Stomach (tissue), 9 donors: ENCODE results near the gene CNTF. TPM values are rescaled to one million over a fixed set of nuclear protein-coding genes. Genes with fewer than 3 reads are reported as not detected.
A peak's percentile ranks its signal among the peaks of the same experiment; 100 is the strongest.

Source experiments
- DNase-seq, 2 donors: peaks; one replicate each; pipeline versions ENCODE4 v3.0.0 to v3.0.0-alpha.2; 2013 to 2019
- H3K27ac ChIP-seq, 5 donors: fragments of 200-600 bp in 4 of 5; sonication (generic) in 4 of 5; one replicate each; pipeline ENCODE4 v1.5.1; 2013 to 2019; ENCODE audit warnings: mild to moderate bottlenecking in 1 of 5, moderate library complexity in 1 of 5
- H3K27me3 ChIP-seq, 3 donors: fragments of 200-600 bp; sonication (generic); one replicate each; pipeline ENCODE4 v1.5.1; 2017 to 2019; ENCODE audit warnings: mixed run types in 1 of 3
- H3K36me3 ChIP-seq, 4 donors: fragments of 200-600 bp; sonication (generic); 1 replicate in 3 of 4; 2 replicates in 1 of 4; pipeline ENCODE4 v1.5.1; 2016 to 2019
- H3K4me1 ChIP-seq, 4 donors: fragments of 200-600 bp; sonication (generic); one replicate each; pipeline ENCODE4 v1.5.1; 2016 to 2019
- H3K4me3 ChIP-seq, 4 donors: fragments of 200-600 bp; sonication (generic) in 3 of 4; one replicate each; pipeline ENCODE4 v1.5.1; 2016 to 2019; ENCODE audit warnings: mild to moderate bottlenecking in 1 of 4
- H3K9me3 ChIP-seq, 4 donors: fragments of 200-600 bp; sonication (generic); one replicate each; pipeline ENCODE4 v1.5.1; 2016 to 2019
- CTCF ChIP-seq, 7 experiments: fragments of 450-650 bp in 4 of 7; fragments of 200-600 bp in 3 of 7; sonication (generic) in 3 of 7; IDR thresholded peaks; one replicate each; pipeline ENCODE4 v1.5.1; 2016 to 2019; ENCODE audit warnings: antibody characterized with exemption in 7 of 7, control low read depth in 2 of 7, mild to moderate bottlenecking in 1 of 7
- EP300 ChIP-seq: sonication (generic); formaldehyde crosslinking; IDR thresholded peaks from one replicate; pipeline ENCODE4 v1.6.1; 2017; ENCODE audit warnings: antibody characterized with exemption
- POLR2A ChIP-seq, 4 donors: fragments of 450-650 bp; IDR thresholded peaks; one replicate each; pipeline ENCODE4 v1.6.1; 2016; ENCODE audit warnings: antibody characterized with exemption in 4 of 4, control low read depth in 2 of 4, mild to moderate bottlenecking in 1 of 4, moderate library complexity in 1 of 4
- POLR2AphosphoS5 ChIP-seq, 3 donors: sonication (generic); formaldehyde crosslinking; IDR thresholded peaks; one replicate each; pipeline ENCODE4 v1.6.1; 2016; ENCODE audit warnings: antibody characterized with exemption in 3 of 3
- WGBS, 5 donors: extraction: QIAGEN DNeasy Blood & Tissue Kit in 3 of 5; methylation state at CpG; one replicate each; pipeline versions ENCODE4 v1.1.5 to v1.1.7; 2013 to 2018; 5-methylcytosine and 5-hydroxymethylcytosine counted together
- intact Hi-C: fragments of 100-400 bp; cut with DNase I; formaldehyde crosslinking; loops from one replicate; pipeline ENCODE4 v1.15.1; 2023; ENCODE audit warnings: low total_unique reads
- polyA plus RNA-seq, 3 donors: library from polyadenylated mRNA; stranded (reverse); fragments of 200-250 nt; gene quantifications; one replicate each; pipeline ENCODE4 v1.2.3, GENCODE V29; 2013
- total RNA-seq, 5 donors: library from RNA; depleted of rRNA; stranded (reverse); fragments of >200 nt; gene quantifications; one replicate each; pipeline versions ENCODE4 v1.1.0 to v1.2.3, GENCODE V29; 2014 to 2016
- donor health status: healthy with polysubstance abuse.
- donor health status: Bipolar disorder and iron deficiency.
- donor health status: healthy.

The CNTF gene
- total and polyA plus RNA-seq, 8 donors, result 0.25 to 3.9 (median 0.60) TPM; not detected in 4

GRCh38 chr11:58658623-58659022 is 36.2 kb downstream of the CNTF start:
- Histone ChIP-seq H3K27me3 (peaks cover 0 to 11% (median 0%) of the 10 kb centered on the region in 3 donors), H3K9me3 (no peaks in the 10 kb centered on the region), H3K36me3 (no peaks in the 10 kb centered on the region), H3K4me3 (no peak overlapping the region), H3K4me1 (peaks cover 0 to 8% (median 3%) of the 10 kb centered on the region in 4 donors), H3K27ac (no peak overlapping the region)
- intact Hi-C loops, result loop anchor here (10.0 kb wide), 1 partner anchor 126 kb away; no protein-coding TSS in a partner anchor
- WGBS, 5 donors, result 73 to 86% (median 80%) methylated on average over 3 of the region's 3 CpGs
- TF ChIP-seq CTCF (IDR thresholded peaks at IDR 0.05), result no peak
- TF ChIP-seq POLR2A (IDR thresholded peaks at IDR 0.05), result no peak
- TF ChIP-seq POLR2AphosphoS5 (IDR thresholded peaks at IDR 0.05), result no peak
- no peak for DNase-seq

- no peak overlapping the region for H3K4me3 ChIP-seq
- peak in 1 of 2 donors; percentile 56 for DNase-seq
- peaks cover 0 to 19% (median 0%) of the 10 kb centered on the region in 3 donors for H3K27me3 ChIP-seq
- peaks cover 0 to 3% (median under 1%) of the 10 kb centered on the region in 4 donors for H3K4me1 ChIP-seq
- H3K36me3 ChIP-seq, result no peaks in the 10 kb centered on the region
- H3K27ac ChIP-seq, result peak overlapping the region in 1 of 5 donors; percentile 38
- H3K9me3 ChIP-seq, result no peaks in the 10 kb centered on the region
- TF ChIP-seq POLR2A (IDR thresholded peaks at IDR 0.05) (no peak), POLR2AphosphoS5 (IDR thresholded peaks at IDR 0.05) (no peak), CTCF (IDR thresholded peaks at IDR 0.05) (no peak), EP300 (no peak)
- intact Hi-C loops, result loop anchor here (10.0 kb wide), 1 partner anchor 125 kb away; no protein-coding TSS in a partner anchor
- 25 to 74% (median 36%) methylated on average over 2 of the region's 2 CpGs for WGBS, 5 donors
These were observed 36.9 kb downstream of the CNTF start for GRCh38 chr11:58659404-58659803.

DNA sequence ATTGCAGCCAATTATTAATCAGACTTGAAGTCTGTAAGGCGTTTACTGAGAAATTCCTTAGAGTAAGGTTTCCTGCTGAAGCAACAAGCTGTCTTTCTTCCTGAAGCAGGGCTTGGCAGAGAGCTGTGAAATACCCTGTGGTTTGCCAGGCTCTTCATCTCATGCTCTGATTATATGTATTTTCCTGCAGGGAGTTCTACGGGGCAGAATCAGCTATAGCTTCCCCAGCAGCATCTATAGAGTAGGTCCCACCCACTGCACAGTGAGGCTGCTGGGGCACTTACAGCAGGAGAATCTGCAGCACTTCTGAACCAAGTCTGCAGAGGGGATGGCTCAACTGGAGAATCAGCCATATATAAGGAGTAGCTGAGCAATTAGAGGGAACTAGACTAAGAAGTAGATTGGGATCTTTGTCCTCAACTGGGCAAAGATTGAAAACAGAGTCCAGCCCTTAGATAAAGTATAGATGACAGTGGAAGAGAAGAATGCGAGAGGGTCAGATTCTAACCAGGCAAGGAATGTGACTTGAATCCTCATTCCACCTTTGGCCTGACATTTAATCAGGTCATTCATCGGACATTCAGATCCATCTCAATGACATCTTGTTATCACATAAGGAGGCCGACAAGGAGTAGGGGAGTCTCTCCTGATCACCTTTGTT is 37.6 kb downstream of the CNTF start:
- DNase-seq, result no peak
- H3K27me3 ChIP-seq, result peaks cover 0 to 19% (median 0%) of the 10 kb centered on the region in 3 donors
- H3K27ac ChIP-seq, result peak overlapping the region in 1 of 5 donors; percentile 38
- no peaks in the 10 kb centered on the region for H3K4me1 ChIP-seq
- TF ChIP-seq POLR2AphosphoS5 (IDR thresholded peaks at IDR 0.05), result no peak
- no peak for TF ChIP-seq POLR2A (IDR thresholded peaks at IDR 0.05)
- TF ChIP-seq EP300, result no peak
- TF ChIP-seq CTCF (IDR thresholded peaks at IDR 0.05), result no peak
- WGBS, 5 donors, result 64 to 73% (median 68%) methylated on average over 5 of the region's 5 CpGs
- H3K9me3 ChIP-seq, result no peaks in the 10 kb centered on the region
- H3K36me3 ChIP-seq, result no peaks in the 10 kb centered on the region
- intact Hi-C loops, result loop anchor here (10.0 kb wide), 1 partner anchor 125 kb away; no protein-coding TSS in a partner anchor
- H3K4me3 ChIP-seq, result no peak overlapping the region

DNA sequence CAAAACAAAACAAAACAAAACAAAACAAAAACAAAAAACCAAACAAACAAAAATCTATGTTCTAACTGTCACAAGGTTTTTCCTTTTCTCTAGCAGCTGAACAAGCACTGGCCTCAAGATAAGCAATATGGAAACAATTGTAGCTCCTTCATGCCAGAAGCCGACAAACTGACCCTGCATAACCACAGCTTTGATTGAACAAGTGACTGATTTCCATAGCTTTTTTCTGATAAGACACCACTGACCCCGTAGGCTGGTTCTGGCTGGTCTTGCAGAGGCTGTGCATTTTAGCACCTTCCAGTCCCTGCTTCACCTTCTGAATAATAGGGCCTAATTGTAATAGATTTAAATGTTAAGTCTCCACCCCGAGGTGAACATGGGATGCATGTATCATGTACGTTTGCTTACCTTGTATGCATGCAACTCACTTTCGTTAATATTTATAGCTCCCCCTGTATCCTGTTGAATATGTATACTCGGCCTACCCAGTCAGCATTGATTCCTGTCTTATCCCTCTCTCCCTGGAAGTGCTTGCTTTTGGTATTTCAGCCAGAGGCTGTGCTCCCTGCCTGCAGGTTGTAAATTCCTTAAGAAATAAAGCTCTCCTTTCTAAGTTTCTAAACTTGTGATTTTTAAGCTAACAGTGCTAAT is 49.6 kb downstream of the CNTF start:
- peak overlapping the region in 3 of 5 donors; percentile 31 to 73 (median 50) for H3K27ac ChIP-seq
- TF ChIP-seq POLR2A (IDR thresholded peaks at IDR 0.05), result no peak
- TF ChIP-seq POLR2AphosphoS5 (IDR thresholded peaks at IDR 0.05), result peak in 1 of 3 donors; percentile 25
- TF ChIP-seq CTCF (IDR thresholded peaks at IDR 0.05), result no peak
- no peak for TF ChIP-seq EP300
- WGBS, 5 donors, result 25 to 57% (median 42%) methylated on average over 6 of the region's 6 CpGs
- intact Hi-C loops, result no loop called here
- H3K4me3 ChIP-seq, result no peak overlapping the region
- H3K36me3 ChIP-seq, result no peaks in the 10 kb centered on the region
- DNase-seq, result peak; percentile 49 to 59
- peaks cover 0 to 36% (median 15%) of the 10 kb centered on the region in 4 donors for H3K4me1 ChIP-seq
- no peaks in the 10 kb centered on the region for H3K9me3 ChIP-seq
- H3K27me3 ChIP-seq, result peaks cover 0 to 3% (median 0%) of the 10 kb centered on the region in 3 donors
